HG03139 (cell line): ENCODE measurements around the gene POLR3B.

Experiments used
- ATAC-seq: cut with Tn5 transposase; IDR thresholded peaks from one replicate; pipeline ENCODE4 v1.9.1; 2021; ENCODE audit not compliant: unreplicated experiment

POLR3B gene

GRCh38 chr12:106412563-106412962 is 55.0 kb downstream of the POLR3B start:
- no peak for ATAC-seq

GRCh38 chr12:106415134-106415533 is 57.6 kb downstream of the POLR3B start:
- ATAC-seq: no peak

- no peak for ATAC-seq
These were observed 58.7 kb downstream of the POLR3B start for GRCh38 chr12:106416273-106416672.

GRCh38 chr12:106417926-106418910 is 60.7 kb downstream of the POLR3B start:
- no peak for ATAC-seq

DNA sequence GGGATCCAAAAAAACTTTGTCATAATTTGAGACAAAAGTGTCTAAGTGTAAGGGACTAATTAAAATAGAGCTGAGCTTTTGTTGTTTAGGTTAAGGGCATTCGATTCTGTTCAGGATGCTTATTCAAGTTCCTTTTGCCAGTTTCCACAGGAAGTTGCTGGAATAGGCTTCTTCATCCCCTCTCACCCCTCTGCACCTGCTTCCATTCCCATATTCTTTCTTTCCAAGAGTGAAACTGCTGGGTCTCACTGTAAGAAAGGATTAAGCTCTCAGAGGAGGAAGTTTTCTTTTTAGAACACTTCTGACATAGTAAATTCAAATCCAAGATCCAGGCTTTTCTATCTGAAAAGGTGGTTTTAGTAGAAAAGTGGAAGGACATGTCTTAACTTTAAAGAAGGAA is 61.4 kb downstream of the POLR3B start:
- ATAC-seq: no peak

DNA sequence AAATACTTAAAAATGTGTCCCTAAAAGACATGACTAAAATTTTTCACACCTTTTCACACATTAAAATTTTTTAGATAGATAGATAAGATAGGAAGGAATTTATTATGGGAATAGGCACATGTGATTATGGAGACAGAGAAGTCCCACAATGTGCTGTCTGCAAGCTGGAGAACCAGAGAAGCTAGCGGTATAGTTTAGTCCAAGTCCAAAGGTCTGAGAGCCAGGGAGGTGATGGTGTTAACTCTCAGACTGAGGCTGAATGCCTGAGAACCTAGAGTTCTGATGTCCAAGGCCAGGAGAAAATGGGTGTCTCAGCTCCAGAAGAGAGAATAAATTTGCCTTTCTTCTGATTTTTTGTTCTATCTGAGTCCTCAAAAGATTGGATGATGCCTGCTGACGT is 65.7 kb downstream of the POLR3B start:
- ATAC-seq: no peak

DNA sequence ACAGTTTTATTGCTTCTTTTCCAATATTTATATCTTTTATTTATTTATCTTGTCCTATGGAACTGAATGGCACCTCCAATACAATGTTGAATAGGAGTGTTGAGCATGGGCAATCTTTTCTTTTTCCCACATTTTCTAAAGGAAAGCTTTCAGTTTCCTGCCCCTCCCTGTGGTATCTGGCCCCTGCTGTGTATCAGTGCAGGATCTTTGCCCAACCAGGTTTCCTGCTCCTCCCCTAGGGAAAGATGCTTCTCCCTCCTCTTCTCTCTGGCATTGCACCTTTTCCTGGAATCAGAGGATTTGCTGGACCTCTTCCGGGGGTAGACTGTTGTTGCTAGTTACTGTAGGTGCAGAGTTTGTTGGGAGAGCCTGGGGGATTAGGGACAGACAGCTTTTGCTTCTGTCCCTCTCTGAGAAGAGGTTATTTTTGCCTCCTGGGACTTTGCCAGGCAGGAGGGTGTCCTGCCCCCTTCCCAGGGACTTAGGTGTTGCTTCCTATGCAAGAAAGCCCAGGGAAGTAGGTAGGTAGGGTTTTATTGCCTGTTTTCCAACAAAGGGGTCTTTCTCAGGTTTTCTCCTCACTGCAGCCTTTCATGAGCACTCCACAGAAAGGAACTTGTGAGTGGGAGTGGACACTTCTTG is 67.6 kb downstream of the POLR3B start:
- ATAC-seq: no peak

GRCh38 chr12:106427917-106428316 is 70.4 kb downstream of the POLR3B start:
- ATAC-seq: no peak

GRCh38 chr12:106428384-106428783 is 70.8 kb downstream of the POLR3B start:
- no peak for ATAC-seq

GRCh38 chr12:106429043-106429552 is 71.5 kb downstream of the POLR3B start:
- ATAC-seq: no peak

DNA sequence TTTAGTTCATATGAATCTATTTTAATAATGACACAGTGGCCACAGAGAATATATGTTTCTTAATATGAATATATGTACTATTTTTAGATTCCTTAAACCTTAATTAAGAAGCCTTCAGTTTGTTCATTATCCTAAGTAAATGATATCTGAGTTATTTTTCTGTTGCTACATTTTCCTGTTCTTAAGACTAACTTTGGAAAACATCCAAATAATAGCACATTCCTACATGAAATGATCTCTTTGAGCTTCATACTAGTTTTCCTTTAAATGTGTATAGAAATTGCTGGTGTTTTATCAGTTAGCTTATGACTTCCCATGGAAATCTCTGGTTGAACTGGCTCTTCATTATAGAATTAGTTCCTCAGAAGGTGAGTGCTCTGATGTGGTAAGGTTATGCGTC is 72.1 kb downstream of the POLR3B start:
- no peak for ATAC-seq

GRCh38 chr12:106431839-106432411 is 74.4 kb downstream of the POLR3B start:
- no peak for ATAC-seq

DNA sequence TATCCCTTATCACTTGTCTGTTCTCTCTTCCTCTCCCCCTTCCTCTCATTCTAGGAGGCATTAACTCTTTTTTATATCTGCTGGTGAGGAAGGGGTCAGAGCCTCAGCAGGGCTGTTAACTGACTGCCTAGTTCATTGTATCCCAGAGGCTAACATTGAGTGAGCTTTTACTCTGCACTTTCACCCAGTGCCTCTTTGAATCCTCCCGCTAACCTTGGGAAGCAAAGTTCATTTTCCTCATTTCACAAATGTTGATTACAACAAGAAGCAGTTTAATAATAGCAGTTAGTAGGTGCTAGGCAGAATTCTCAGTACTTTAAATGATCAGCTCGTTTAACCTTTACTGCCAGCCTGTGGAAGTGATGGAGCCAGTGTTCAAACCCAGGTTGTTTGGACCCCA is 75.5 kb downstream of the POLR3B start:
- ATAC-seq: no peak

DNA sequence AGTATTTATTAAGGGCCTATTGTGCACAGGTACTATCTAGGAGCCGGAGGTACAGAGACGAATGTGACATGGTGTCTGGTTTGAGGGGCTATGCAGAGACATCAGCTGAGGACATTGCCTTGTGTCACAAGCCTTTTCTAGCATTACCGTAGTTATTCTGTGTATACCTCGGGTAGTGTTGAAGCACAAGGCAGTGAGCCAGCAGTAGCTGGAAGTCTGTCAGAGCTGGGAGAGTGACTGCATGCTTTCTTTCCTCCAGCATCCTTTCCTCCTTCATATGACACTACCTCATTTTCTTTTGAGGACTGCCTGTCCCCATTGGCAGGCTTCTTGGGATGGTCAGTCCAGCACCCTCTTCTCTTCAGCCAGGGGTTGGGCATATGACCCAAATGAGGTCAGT is 77.0 kb downstream of the POLR3B start:
- no peak for ATAC-seq

DNA sequence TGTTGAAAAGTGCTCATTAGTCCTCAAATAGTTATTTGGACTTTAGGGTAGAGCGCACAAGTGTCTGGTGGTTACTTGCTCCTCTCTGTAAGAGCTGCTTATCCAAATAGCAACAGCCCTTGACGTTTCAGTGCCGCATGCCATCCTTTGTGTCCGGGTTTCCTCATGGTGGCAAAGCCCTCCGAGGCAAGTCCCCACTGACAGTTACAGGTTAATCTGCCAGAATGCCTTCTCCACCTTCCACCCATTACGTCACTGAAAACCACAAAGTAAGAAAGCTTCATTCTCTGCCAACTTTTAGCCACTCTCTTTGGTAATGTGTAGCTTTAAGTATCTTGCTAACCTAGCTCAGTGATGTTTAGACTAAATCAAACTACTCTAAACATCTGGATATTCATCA is 78.6 kb downstream of the POLR3B start:
- no peak for ATAC-seq

- no peak for ATAC-seq
These were observed 85.0 kb downstream of the POLR3B start for GRCh38 chr12:106442575-106442974.

GRCh38 chr12:106445053-106445452 is 87.5 kb downstream of the POLR3B start:
- no peak for ATAC-seq

DNA sequence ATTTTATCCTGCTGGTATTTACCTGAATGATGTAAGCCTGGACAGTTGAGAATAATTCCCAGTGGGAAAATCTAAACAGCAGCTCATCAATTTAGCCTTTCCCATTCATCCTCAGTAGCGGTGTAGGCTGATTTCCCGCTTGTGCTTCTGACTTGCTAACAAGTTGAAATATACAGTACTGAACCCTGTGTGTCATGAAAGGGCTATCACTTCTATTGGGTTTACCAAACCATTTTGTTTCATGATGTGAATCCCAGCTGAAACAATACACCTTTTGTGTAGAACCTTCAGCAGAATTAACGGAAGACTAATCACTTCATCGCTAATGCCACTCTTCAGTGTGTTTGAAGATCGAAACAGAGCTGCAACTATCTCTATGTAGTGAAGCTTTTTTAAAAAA is 88.4 kb downstream of the POLR3B start:
- no peak for ATAC-seq

DNA sequence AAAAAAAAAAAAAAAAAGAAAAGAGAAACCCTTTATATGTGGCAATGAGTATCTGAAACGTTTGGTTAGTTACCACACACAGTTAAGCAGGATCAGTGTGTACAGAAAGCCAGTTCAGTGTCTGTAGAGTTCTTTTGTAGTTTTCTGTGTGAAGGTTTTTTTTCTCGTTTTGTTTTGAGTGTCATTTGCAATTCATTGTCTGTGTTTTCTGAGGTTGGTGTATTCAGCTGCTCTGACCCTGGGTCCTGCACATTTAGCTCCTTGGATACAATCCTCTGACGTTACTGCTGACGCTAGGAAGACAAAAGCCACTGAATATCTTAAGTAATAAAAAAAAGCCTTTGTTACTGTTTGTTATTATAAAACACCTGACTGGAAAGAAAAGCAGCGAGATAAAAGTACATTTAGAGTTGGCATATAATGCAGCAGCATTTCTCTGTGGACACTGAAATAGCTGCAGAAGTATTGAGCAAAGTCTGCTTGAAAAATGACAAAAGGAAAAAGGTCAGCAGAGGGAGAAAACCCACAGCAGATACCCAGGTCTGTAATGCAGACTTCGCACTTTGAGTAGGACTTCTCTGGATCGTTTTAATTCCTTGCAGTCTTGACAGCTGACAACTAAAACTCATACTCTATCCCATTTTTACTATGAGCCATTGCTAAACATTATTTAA is 89.0 kb downstream of the POLR3B start:
- no peak for ATAC-seq

- no peak for ATAC-seq
These were observed 94.8 kb downstream of the POLR3B start for GRCh38 chr12:106452309-106452708.

DNA sequence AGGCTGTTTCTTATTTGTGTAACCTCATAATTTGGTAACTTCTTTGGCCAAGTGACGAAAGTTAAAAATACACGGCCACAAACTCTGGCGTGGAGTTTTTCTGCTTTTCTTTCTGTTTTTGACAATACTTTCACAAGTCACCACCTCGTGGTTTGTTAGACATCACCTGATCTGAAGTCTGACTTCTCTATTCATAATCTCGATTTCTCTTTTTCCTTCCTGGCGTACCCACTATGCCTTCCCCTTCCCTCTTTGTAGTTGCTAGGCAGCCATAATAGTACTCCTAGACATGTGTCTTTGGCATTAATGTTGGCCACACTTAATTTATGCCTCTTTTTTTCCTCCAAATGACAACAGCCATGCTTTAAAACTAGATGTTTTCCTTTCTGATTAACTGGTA is 97.6 kb downstream of the POLR3B start:
- no peak for ATAC-seq
